Transverse colon (tissue), 4 donors: ENCODE measurements around the gene CRY1.
A peak's percentile ranks its signal among the peaks of the same experiment; 100 is the strongest.

ENCODE experiments used
- CTCF ChIP-seq, 5 experiments: fragments of 200-600 bp in 3 of 5; fragments of 450-650 bp in 2 of 5; sonication (generic) in 3 of 5; IDR thresholded peaks; 1 replicate in 2 of 5; 2 replicates in 3 of 5; pipeline ENCODE4 v1.5.1; 2016 to 2017; ENCODE audit warnings: antibody characterized with exemption in 5 of 5, inconsistent platforms in 3 of 5, mild to moderate bottlenecking in 2 of 5, moderate library complexity in 1 of 5
- POLR2A ChIP-seq: fragments of 450-650 bp; IDR thresholded peaks from one replicate; pipeline ENCODE4 v1.6.1; 2016; ENCODE audit warnings: antibody characterized with exemption, mild to moderate bottlenecking, moderate library complexity
- POLR2AphosphoS5 ChIP-seq, 3 donors: sonication (generic); formaldehyde crosslinking; IDR thresholded peaks; one replicate each; pipeline ENCODE4 v1.6.1; 2016; ENCODE audit warnings: antibody characterized with exemption in 3 of 3

DNA sequence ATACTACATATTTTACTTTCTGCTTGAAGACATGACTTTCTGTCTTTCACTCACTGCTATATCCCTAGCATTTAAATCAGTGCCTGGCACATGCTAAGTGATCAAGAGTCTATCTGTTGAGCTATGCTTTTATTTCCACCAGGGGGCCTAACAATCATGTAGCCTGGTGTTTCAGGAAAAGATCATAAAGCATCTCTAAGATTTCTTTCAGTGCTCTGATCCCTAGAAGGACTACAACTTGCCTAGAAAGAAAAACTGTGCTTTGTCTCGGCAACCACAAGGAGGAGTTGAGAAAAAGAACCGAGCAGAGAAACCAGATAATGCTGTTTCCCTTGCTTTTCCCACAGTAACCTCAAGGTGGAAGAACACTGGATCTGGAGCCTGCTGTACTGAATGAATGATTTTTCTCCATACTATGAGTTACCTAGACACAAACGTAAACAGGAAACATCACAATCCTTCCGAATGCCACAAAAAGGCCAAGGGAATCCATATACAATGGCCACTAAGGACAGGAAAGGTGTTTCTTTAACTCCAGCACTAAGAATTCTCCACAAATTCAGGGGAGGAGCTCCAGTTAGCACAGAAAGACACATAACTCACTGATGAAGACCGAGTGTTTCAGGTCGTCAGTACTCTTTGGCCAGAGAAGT lies 1.2 kb downstream of the CRY1 start:
- TF ChIP-seq POLR2AphosphoS5 (IDR thresholded peaks at IDR 0.05) (peak; percentile 31 to 49 (median 41)), CTCF (IDR thresholded peaks at IDR 0.05) (peak; percentile 69 to 95 (median 74)), POLR2A (peak; percentile 8)
